AG09319 (cell line): ENCODE data around the gene ALG3.

Experiments used
- DNase-seq: peaks from one replicate; pipeline ENCODE4 v3.0.0-alpha.2; 2010; ENCODE audit warnings: low read depth; ENCODE audit errors: extremely low read depth
- TF ChIP-seq, protein P1 (sequence below): IDR thresholded peaks from 2 replicates; pipeline ENCODE4 v1.5.1; 2011; ENCODE audit warnings: low read depth, mild to moderate bottlenecking, inconsistent platforms, low read length, moderate library complexity

Gene ALG3

DNA sequence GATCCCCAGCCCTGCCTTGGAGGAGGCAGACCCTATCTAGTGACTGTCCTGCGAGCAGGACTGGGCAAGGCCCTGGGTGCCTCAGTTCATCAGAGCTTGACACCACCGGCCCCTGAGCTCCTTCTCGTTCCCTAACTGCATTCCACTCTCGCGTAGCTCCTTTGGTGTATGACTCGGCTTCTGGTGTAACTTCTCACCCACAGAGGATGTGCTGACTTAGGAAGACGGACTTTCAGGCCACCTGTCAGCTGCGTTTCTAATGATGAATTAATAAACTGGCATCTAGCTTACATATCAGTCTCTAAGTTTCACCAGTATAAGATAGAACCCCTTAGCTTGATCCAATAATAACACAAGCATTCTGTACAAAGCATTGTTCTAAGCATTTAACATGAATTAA, 45.2 kb downstream of the ALG3 start:
- TF ChIP-seq, protein P1, sequence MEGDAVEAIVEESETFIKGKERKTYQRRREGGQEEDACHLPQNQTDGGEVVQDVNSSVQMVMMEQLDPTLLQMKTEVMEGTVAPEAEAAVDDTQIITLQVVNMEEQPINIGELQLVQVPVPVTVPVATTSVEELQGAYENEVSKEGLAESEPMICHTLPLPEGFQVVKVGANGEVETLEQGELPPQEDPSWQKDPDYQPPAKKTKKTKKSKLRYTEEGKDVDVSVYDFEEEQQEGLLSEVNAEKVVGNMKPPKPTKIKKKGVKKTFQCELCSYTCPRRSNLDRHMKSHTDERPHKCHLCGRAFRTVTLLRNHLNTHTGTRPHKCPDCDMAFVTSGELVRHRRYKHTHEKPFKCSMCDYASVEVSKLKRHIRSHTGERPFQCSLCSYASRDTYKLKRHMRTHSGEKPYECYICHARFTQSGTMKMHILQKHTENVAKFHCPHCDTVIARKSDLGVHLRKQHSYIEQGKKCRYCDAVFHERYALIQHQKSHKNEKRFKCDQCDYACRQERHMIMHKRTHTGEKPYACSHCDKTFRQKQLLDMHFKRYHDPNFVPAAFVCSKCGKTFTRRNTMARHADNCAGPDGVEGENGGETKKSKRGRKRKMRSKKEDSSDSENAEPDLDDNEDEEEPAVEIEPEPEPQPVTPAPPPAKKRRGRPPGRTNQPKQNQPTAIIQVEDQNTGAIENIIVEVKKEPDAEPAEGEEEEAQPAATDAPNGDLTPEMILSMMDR, result no peak

GRCh38 chr3:184200825-184201224, 47.9 kb downstream of the ALG3 start:
- TF ChIP-seq, protein P1, result no peak
- no peak for DNase-seq

More for the DNA sequence above, 45.2 kb downstream of the ALG3 start:
- DNase-seq, result no peak

DNA sequence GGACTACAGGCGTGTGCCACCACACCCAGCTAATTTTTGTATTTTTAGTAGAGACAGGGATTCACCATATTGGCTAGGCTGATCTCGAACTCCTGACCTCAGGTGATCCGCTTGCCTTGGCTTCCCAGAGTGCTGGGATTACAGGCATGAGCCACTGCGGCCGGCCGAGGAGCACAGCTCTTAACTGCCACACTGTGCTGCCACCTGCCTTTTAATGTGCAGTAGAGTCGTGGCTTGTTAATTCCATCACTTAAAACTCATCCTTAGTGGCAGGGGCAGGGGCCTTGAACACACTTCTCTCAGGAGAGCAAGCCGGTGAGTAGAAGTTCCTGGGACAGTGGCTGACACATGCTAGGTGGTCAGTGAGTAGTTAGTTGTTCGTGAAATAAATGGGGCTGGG, 50.3 kb downstream of the ALG3 start:
- TF ChIP-seq, protein P1, result no peak
- no peak for DNase-seq

- TF ChIP-seq, protein P1, result no peak
- DNase-seq, result no peak
Observed at GRCh38 chr3:184196536-184196935, 52.2 kb downstream of the ALG3 start.

- TF ChIP-seq, protein P1, result no peak
- DNase-seq, result no peak
Observed at GRCh38 chr3:184193991-184194539, 54.7 kb downstream of the ALG3 start.

DNA sequence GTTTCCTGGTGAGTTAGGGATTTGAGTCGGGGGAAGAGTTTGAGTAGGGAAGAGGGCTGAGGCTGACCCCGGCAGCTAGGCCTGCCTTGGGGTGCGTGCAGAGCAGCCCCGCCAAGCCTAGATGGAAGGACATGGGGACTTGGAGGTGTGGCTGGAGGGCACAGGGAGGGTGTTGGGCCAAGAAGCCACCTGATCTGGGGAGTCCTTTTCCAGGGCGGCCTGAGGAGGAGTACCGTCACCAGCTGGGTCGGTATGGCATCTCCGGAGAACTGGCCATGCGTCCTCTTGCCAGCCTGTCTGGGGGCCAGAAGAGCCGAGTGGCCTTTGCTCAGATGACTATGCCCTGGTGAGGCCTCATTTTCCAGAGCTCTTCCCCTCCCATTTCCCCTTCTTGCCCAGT, 55.9 kb downstream of the ALG3 start:
- TF ChIP-seq, protein P1, result no peak
- DNase-seq, result no peak
